HG03175 (cell line): Measurements from ENCODE around the gene TEX30.

Experiments
- ATAC-seq: cut with Tn5 transposase; IDR thresholded peaks from one replicate; pipeline ENCODE4 v1.9.1; 2021; ENCODE audit warnings: mild to moderate bottlenecking, moderate library complexity; ENCODE audit not compliant: unreplicated experiment

Gene TEX30

GRCh38 chr13:102718746-102719145 lies 54.8 kb downstream of the TEX30 start:
- no peak for ATAC-seq
